NT2/D1 (cell line): ENCODE data around the gene SEPTIN11.

ENCODE experiments used
- YY1 ChIP-seq: IDR thresholded peaks from 2 replicates; pipeline ENCODE4 v1.6.1; 2011; ENCODE audit not compliant: insufficient read length, insufficient read depth
- ZNF274 ChIP-seq: IDR thresholded peaks from 2 replicates; pipeline ENCODE4 v1.6.1; 2011; ENCODE audit warnings: mild to moderate bottlenecking, low read depth, low read length

GRCh38 chr4:76965866-76966579 is 16.5 kb downstream of the SEPTIN11 start:
- TF ChIP-seq YY1 (no peak), ZNF274 (no peak)
